NOMO-1 (cell line): Measurements from ENCODE around the gene ALX4.

Experiments used
- DNase-seq, 2 experiments: peaks; one replicate each; lab custom pipeline; 2025; ENCODE audit not compliant: unreplicated experiment in 2 of 2; lab: John Stamatoyannopoulos, UW

The ALX4 gene

DNA sequence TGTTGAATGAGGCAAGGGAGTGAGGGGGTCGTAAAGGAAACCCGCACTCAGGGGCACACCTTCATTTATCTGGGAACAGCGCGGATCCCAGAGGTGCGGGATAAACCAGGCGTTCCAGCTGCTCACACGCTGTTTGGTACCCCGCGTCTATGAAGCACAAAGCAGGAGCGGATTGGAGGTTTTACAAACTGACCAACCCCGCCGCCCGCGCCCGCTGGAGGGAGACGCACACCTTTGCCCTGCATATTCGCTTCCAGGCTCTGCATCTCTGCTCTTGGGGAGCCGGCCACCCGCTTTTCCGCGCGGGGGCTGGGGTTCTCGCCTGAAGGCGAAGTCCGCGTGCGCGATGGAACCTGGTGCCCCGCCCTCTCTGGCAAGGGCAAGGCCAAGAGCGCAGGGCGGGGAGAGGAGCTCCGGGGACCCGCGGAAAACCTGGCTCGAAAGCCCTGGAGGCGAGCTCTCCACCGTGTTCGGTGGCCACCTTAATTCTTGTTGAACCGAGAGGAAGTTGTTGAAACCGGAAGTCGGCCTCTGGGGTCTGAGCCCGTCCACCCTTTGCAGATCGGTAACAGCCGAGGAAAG lies 6.8 kb upstream of the ALX4 start:
- no peak for DNase-seq

DNA sequence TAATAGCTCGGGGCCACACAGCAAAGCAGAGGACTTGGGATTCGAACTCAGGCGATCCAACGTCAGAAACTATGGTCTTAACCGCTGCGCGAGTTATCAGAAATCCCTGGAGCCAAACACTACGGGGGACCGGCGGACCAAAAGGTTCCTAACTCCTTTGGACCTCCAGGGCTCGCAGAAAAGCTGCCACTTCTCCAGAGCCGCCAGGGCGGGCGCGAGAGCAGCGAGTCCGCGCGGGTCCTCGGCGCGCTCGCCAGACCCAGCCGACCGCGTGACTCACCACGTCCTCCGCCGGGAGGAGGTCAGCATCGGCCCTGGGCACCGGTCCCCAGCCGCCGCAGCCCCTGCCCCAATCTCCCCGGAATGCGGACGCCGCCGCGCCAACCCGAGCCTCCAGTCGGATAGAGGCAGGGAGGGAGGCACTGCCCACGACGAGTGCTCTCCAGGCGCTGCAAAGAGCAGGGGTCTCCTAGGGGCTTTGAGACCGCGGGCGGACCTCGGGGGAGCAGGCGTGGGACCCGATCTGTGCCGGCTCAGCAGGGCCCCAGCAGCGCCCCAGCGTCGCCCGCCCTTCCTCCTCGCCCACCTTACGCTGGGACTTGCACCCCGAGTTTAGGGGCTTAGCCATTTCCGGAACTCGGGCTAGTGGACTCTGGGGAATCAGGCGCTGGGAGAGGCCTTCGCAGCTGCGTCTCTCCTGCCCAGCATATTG lies 6.2 kb upstream of the ALX4 start:
- no peak for DNase-seq

DNA sequence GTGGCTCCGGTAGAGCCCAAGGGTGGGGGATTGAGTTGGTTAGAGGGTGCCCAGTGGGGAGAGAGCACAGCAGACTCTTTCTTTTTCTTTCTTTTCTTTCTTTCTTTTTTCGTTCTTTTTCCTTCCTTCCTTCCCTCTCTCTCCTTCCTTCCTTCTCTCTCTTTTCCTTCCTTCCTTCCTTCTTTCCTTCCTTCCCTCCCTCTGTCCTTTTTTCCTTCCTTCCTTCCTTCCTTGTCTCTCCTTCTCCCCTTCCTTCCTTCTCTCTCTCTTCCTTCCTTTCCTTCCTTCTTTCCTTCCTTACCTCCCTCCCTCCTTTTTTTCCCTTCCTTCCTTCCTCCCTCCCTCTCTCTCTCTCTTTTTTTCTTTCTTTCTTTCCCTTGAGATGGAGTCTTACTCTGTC lies 4.8 kb upstream of the ALX4 start:
- DNase-seq: no peak

DNA sequence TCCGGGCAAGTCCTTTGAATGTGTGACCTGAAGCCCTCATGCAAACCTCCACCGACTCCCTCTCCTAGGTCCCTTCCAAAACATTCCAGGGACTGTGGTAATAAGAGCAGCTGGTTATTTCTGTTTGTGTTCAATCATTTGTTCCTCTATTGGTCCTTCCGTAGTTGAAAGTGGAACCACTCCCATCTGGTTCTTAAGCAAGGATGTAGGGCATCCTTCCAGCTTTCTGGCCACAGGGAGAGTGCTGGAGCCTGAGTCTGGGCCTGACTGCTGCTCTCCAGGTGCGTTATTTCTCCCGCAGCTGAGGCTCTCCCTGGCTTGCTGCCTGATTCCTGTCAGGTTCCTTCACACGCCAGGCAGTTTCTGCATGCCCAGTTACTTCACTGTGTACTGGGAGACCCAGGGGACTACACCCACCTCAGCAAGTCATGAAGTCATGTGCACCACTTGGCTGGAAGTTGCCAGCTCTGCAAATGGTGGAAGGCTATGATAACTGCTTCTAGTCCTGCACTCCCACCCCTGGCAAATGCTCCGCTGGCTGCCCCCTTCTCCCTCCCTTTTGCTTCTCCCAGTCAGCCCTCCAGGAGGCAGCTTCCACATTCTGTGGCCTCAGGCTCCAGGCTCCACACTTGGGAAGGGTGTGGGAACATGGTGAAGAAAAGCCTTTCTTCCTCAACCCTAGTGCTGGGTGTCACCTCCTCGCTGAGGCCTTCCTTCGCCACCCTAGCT lies 4.0 kb upstream of the ALX4 start:
- no peak for DNase-seq

DNA sequence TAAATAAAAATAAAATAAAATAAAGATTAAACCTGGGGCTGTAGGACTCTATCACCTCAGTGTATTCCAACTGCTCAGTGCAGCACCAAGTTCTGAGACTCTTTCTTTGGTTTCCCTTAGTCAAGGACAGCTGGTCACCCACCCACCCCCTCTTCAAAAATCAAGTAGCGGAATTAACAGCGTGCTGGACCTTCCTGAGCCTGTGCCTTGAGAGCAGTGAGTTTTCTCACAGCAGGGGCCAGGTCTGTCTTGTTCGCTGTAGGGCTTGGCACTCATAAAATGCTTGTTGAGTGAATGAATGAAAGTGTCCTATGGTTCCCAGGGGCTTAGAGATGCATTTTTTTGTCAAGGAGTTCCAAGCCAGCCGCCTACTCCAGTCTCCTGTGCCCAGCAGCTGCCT lies 2.9 kb upstream of the ALX4 start:
- no peak for DNase-seq

DNA sequence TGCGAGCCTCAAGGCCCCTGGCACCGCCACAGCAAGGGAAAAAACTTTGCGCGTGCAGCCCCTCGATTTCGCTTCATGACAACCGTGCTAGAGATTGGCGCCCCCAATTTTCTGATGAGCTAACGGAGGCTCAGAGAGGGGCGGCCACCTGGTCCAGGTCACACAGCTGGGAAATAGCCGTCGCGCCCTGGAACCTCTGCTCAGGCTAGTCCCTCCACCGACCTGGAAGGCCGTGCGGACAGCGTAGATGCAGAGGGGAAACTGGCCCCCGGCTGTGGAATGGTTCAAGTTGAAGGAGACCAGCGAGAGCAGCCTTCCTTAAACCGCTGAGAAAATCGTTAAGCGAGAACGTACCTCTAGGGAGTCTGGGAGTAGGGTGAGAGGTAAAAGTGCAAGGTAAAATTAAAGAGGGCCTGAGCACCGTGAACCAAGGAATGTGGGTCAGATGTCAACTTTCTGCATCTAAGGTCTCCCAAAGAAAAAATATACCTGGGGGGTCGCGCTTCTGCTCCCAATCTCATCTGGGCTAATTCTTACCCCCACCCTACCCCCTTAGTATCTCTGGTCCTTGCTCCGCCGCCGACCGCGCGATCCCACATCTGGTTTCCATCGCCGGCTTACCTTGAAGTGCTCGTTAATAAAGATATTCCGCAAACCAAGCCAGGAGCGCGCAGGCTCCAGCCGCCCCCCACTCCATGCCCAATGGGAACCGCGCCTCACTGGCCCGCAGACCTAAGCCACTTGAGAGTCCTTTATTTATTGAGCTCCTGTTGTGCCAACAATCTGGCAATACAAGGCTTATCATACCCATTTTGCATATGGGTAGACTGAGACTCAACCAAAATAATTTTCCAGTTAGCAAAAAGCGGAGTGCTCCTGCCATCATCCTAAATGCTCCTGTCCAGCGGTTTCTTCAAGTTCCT lies 1.7 kb upstream of the ALX4 start:
- DNase-seq: no peak

DNA sequence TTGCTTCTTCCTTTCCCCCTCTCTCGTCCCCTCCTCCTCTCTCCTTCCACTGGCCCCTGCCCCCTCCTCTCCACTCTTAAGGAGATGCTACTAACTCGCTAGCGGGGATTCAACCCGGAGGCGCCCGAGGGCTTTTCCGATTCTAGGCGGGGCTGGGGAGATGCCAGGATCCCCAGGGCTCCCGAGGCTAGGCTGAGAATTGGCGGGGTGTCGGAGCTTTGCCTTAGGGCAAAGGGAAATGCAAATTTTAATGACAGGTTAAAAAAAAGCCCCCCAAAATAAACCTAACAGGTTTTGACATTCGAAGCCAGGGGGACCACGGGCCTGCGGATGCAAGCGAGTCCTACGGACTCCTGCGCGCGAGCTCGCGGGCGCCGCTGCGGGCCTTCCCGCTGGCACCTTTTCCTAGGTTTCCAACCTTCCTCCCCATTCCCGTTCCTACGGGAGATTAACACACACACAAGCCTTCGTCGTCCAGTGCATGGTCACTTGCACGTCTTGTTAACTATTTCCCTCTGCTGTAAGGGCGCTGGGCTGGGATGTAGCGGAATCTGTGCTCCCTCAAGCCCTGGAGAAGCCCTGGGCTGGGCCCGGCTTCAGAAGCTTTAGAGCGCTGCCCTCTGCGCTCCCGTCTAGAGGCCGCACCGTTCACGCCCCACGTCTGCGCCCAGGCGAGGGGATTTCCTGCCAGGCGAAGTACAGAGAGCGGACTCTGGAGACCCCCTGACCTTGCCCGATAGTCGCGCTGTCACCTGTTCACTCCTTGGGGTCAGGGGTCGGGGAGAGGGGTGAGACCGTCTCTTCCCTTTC lies 729 bp upstream of the ALX4 start:
- DNase-seq: no peak

DNA sequence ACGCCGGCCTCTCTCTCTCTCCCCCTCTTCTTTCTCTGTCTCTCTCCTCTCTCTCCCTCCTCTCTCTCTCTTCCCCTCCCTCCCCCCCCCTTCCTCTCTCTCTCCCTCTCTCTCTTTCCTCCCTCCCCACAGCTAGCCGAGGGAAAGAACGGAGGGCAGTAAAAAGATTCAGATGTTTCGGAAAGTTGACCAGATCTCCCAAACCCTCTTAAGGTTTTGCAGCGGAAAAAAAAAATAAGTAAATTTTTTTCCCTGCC lies 195 bp upstream of the ALX4 start:
- no peak for DNase-seq

DNA sequence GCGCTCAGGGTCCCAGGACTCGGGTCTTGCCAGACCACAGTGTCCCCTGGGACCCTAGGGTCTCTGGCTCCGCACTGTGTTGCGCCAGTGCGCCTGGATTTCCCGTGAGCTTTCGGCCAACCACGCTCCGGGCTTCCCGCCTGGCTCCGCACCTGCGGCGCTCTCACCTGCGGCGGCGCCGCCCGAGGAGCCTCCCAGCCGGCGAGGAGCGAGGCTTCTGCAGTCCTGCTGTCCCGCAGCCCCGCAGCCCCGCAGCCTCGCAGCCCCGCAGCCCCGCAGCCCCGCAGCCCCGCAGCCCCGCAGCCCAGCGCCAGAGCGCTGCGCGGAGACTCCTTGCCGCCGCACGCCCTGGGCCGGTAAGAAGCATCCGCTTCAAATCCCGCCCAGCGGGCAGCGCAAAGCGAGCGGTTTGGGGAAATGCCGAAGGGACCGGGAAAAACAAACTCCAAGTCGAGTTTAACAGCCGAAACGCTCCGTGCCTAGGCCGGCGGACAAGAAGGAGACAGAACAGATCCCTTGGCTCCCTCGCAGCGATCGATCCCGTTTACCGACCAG lies 939 bp downstream of the ALX4 start:
- DNase-seq: no peak

DNA sequence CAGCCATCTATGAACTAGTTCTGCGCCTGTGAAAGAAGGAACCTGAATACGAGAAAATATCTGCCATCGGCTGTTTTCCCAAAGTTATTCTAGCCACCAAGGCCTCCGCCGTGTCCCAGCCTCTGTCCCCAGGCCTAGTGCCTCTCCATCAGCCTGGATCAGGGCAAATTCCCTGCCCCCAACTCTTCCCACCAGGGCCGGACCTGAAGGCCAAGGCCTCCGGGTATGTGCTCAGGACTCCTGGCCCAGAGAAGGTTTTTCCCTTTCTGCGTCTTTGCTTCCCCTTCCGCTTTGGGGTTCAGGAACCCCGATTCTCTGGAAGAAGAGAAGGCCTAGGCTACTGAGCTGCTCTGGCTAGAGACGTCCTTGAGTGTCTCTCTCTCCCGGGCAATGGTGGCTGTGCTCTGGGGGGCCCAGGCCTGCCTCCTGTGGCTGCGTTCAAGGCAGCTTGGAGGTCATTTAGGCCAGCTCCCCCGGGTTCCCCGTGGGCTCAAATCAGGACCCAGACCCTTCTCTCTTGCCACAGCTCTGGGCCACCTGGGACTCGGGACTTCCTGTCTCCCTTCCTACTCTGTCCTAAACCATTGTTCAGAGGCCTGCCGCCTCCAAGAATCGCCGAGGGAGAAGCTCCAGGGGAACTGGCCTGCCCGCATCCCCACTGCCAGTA lies 1.6 kb downstream of the ALX4 start:
- DNase-seq: no peak

DNA sequence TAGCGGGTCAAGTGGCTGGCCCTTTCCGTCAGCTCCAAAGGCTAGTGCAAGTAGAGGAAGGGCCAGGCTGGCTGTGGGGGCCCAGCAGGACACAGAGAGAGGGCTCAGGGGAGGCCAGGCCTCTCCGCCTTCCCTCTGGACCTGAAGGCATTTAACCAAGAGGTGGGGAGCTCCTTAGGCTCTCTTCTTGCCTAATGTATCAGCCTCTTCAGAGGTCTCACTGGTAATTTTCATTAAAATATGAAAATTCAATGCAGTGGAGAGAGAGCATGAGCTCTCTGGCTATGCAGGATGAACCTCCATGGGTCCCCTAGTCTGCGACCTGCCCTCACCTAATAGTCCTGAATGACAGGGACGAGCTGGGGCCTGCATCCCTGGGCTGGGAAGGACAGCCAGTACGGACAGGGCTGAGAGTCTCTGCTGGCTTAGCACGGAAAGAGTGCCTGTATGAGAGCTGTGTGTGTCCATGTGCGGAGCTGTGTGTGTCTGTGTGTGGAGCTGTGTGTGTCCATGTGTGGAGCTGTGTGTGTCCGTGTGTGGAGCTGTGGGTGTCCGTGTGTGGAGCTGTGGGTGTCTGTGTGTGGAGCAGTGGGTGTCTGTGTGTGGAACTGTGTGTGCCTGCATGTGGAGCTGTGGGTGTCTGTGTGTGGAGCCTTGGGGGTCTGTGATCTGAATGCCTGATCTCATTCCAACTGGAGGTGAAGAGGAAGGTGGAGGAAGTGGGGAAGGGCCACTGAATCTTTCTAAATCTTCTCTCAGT lies 2.4 kb downstream of the ALX4 start:
- DNase-seq: no peak

DNA sequence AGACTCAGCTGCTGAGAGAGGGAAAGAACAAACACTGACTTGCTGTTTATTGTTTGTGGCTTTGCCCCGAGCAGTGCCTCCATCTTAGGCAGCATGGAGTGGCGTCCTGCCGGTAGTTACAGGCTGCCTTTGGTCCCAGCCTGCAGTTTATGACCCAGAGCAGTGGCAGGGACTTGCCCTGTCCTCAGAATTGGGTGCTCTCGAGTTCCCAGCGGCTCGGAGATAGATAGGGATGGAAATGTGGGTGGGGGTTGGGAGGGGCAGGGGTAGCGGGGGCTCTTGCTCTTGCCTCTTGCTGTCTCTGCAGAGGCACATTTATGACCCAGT lies 3.1 kb downstream of the ALX4 start:
- no peak for DNase-seq

DNA sequence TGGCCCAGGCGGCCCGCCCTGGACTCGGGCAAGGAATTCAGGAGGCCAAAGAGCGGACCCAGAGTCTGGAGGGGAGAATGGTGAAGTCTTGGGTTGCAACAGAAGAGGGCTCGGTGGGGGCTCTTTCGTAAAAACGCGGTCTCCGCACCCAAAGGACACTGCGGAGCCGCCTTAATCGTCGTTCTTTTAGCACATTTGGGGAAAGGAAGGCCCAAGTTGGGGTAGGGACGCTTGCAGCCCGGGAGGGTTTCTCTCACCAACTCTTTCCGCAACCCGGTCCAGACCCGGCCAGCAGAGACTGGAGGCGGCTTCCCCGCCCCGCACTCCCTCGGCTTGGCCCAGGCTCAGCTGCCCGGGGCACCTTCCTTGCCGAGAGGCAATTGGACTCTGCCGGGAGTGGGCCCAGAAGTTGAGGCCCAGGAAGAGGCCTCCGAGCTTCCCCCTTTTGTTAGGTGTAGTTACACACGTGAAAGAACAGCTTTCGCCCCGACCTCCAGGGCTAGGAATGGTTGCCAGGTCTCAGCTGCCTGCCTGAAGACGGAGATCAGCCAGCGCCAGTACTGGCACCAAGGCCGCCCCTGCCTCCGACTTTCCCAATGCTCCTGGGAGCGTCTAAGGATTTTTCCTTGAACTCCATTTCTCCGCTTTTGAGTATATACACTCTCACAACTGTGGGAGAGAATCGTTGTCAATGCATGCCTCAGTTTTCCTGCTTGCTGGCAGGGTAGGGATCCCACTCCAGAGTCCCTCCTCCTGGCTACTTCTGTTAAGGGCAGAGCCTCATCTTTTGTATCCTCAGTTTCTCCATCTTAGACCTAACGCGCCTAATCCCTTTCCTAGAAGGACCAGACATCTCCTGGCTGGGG lies 3.7 kb downstream of the ALX4 start:
- DNase-seq: no peak

DNA sequence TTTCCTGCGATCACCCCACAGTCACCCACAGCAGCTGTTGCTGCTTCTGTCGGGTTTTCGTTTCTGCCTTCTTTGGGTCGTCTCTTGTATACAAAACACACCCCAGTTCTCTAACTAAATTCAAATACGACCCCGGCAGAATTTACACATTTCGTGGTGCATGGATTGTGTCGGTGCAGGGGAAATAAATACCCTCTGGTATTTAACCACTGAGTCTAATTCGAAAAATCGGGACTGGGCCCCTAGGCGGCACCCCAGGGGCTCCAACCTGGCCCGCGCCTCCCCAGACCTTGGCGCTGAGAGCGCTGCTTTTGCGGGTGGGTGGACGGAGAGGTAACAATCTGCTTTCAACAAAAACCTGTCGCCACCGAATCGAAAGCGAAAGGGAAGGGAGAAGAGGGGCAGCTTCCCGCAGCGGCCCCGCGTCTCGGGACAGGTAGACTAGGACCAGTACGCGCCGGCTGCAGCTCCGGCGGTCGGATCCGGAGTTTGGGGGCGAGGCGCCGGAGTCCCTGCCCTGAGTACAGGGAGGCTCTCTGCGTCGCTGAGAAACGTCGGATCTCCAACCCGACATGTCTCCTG lies 4.4 kb downstream of the ALX4 start:
- DNase-seq: no peak

DNA sequence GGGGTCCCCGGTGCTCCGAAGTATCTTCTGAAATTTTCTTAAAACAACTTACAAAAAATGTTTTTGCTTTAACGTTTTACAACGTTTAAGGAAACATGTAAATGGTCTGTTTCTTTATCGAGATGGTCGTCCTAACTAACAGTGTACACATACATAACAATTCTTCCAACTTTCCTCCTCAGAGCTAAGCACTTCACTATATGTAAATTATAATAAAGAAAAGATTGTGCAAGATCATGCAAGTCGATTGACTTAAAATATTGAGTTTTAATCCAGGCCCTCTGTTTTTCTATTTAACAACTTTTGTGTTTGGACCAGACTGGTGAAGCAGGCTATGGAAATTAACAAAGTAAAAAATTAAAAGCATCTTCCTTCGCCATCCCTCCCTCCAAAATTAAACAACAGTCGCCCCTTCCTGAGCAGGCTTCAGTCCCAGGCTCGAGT lies 4.9 kb downstream of the ALX4 start:
- DNase-seq: peak in 1 of 2 experiments; percentile 15

DNA sequence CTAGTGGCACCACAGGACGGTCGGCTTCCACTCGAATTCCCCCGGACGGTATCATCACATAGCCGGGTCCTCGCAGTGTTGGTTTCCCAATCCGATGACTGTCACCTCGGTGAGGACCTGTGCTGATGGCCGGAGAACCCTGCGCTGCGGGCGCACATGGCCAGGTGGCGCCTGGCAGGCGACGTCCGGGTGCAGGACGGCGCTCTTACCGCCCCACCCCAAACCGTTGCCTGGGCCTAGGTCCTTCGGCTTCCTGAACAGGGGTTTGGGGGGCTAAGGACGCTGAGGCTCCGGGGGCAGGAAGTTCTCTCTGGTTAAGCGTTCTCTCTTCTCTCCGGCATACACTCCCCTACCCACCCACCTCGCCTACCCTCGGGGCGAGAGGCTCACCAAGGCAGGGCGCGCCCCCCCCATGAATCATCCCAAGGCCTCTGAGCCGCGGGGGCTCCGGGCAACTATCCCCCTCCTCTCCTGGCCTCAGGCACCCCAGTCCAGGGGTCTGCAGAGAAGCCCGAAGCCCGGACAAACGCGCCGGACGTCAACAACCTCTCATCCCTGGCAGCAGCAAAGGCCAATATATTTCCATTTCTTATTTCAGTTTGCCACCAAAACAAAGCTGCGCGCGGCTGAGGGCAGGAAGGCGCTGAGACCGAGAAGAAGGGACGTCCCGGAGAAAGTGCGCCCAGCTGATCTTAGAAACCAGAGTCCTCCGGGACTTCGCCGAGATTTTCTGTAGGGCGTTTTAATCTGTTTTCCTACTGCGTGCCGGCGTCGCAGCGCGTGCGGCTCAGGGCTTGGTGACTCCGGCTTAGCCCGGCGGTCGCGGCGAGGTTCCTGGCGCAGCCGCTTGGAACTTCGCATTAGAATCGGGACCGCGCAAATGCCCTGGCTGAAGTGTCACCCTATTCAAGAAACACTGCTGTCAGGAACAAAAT lies 5.6 kb downstream of the ALX4 start:
- DNase-seq: no peak
